K562 (cell line): Measurements from ENCODE around the gene DEPP1. TPM values are rescaled to one million over a fixed set of nuclear protein-coding genes. Genes with fewer than 3 reads are reported as not detected.

Experiments used
- COPS2 ChIP-seq: fragments of 450-650 bp; conservative IDR thresholded peaks from 2 replicates; pipeline ENCODE4 v1.6.1; 2016; ENCODE audit warnings: mild to moderate bottlenecking, moderate library complexity
- CUX1 ChIP-seq: fragments of 200-800 bp; sonication (Bioruptor generic); IDR thresholded peaks from 2 replicates; pipeline ENCODE4 v1.6.1; 2016; ENCODE audit warnings: missing genetic modification characterization, missing compliant biosample characterization
- NFRKB ChIP-seq: fragments of 450-650 bp; IDR thresholded peaks from 2 replicates; pipeline ENCODE4 v1.6.1; 2016; ENCODE audit warnings: low read depth
- SRSF7 ChIP-seq: fragments of 200-400 bp; formaldehyde crosslinking; optimal IDR thresholded peaks from 2 replicates; pipeline ENCODE3; 2017; ENCODE audit warnings: mild to moderate bottlenecking, low read depth, low read length
- ZBTB9 ChIP-seq: fragments of 450-650 bp; formaldehyde crosslinking; IDR thresholded peaks from 2 replicates; pipeline ENCODE4 v1.4.0; 2020; ENCODE audit warnings: mild to moderate bottlenecking, moderate library complexity
- ZNF354B ChIP-seq: fragments of 250-450 bp; sonication (Bioruptor Pico); IDR thresholded peaks from 2 replicates; pipeline ENCODE4 v1.4.0; 2020
- ZNF408 ChIP-seq: fragments of 250-450 bp; sonication (Bioruptor Pico); IDR thresholded peaks from 2 replicates; pipeline ENCODE4 v1.4.0; 2020; ENCODE audit warnings: low read depth, mild to moderate bottlenecking, moderate library complexity
- polyA plus RNA-seq, 8 experiments: library from polyadenylated mRNA; depleted of rRNA in 4 of 8; stranded (reverse) in 5 of 8; unstranded in 3 of 8; fragments of >200 nt; fragmentation: Nextera tagmentation in 2 of 8; fragmentation: Illumina TruSeq in 1 of 8; extraction: Ambion mirVana in 2 of 8; extraction: Trizol in 1 of 8; gene quantifications; 2 replicates each; pipeline versions ENCODE4 v1.2.1 to v1.2.3, GENCODE V29; 2011 to 2014; ENCODE audit warnings: inconsistent platforms in 1 of 8, missing spikeins in 1 of 8
- total RNA-seq, 7 experiments: library from RNA; depleted of rRNA in 6 of 7; stranded (reverse); fragments of >200 nt in 6 of 7; fragmentation: Illumina TruSeq in 2 of 7; extraction: Trizol in 2 of 7; gene quantifications; 2 replicates each; pipeline versions ENCODE4 v1.2.1 to v1.2.3, GENCODE V29; 2011 to 2021; ENCODE audit warnings: low replicate concordance in 1 of 7
- TF ChIP-seq, protein P1 (sequence below): sonication (generic); formaldehyde crosslinking; IDR thresholded peaks from 2 replicates; pipeline ENCODE4 v1.8.0; 2022; ENCODE audit warnings: mild to moderate bottlenecking, low read depth, missing genetic modification reagents

The DEPP1 gene
- total and polyA plus RNA-seq, 9 of the 15 experiments (the other 6 are each of a cell fraction or from before 2014, with no cell fraction given), result 0.04 to 0.54 (median 0.20) TPM; not detected in 1

DNA sequence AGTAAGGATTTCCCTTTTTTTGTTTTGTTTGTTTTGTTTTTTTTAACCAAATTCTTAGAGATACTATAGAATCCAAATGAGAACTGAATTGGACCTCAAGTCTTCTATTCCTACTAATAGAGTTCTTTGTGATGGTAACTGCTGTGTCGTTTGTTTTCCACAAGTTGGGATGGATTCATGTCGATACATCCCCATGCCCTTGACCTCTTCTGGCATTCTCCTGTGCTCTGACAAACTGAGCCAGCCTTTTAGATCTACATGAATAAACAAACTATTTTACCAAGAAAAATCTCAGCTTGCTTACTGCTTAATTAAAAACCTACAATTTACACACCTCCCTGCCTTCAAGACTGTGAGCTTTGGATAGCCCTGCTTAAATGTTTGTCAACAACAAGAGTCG, 26.1 kb upstream of the DEPP1 start (continued):
- TF ChIP-seq CUX1, result no peak
- no peak for TF ChIP-seq NFRKB
- no peak for TF ChIP-seq ZNF408
- TF ChIP-seq ZNF354B (CRISPR knock-in tag), result no peak
- no peak for TF ChIP-seq SRSF7
- TF ChIP-seq, protein P1, sequence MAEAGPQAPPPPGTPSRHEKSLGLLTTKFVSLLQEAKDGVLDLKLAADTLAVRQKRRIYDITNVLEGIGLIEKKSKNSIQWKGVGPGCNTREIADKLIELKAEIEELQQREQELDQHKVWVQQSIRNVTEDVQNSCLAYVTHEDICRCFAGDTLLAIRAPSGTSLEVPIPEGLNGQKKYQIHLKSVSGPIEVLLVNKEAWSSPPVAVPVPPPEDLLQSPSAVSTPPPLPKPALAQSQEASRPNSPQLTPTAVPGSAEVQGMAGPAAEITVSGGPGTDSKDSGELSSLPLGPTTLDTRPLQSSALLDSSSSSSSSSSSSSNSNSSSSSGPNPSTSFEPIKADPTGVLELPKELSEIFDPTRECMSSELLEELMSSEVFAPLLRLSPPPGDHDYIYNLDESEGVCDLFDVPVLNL (CRISPR knock-in tag), result no peak
- no peak for TF ChIP-seq ZBTB9 (CRISPR knock-in tag)
- no peak for TF ChIP-seq COPS2
- TF ChIP-seq, all 486 proteins: peak for 0
